ENCODE data around the gene OR4N2. TPM values are rescaled to one million over a fixed set of nuclear protein-coding genes. Genes with fewer than 3 reads are reported as not detected.
"Not testable (repeated sequence)": the region's sequence is repeated elsewhere in the genome, so short reads cannot be mapped to it uniquely, and the experiment has no call there.

Gene OR4N2
- total and polyA plus RNA-seq, 2 donors from 2014 or later = not detected

GRCh38 chr14:19838433-19838832, 34.9 kb downstream of the OR4N2 start:
- H3K27me3 ChIP-seq (ENCODE audit: control insufficient read depth, insufficient read depth, low read length) = no peaks in the 10 kb centered on the region
- DNase-seq = no peak
- H3K9me3 ChIP-seq (ENCODE audit: control insufficient read depth in 2 of 3, insufficient read depth in 1 of 3, low read length in 3 of 3) = peaks cover 0 to 13% (median 0%) of the 10 kb centered on the region in 3 donors
- H3K4me3 ChIP-seq (ENCODE audit: low read length in 3 of 3) = no peak overlapping the region
- H3K27ac ChIP-seq (ENCODE audit: low read depth in 2 of 2, low read length in 2 of 2) = no peak overlapping the region
- FAIRE-seq = peak; percentile 39
- H3K36me3 ChIP-seq (ENCODE audit: control insufficient read depth in 2 of 3, insufficient read depth in 3 of 3, low read length in 3 of 3) = no peaks in the 10 kb centered on the region
- no peaks in the 10 kb centered on the region for H3K4me1 ChIP-seq (ENCODE audit: control insufficient read depth in 2 of 3, insufficient read depth in 2 of 3, low read depth in 1 of 3, low read length in 3 of 3)
- intact Hi-C loops (cut with DNase I) = no loop called here
- no peak for TF ChIP-seq CTCF (IDR thresholded peaks at IDR 0.05; ENCODE audit: borderline replicate concordance, extremely low read depth, insufficient read depth)
- no peak overlapping the region for H3K9ac ChIP-seq (ENCODE audit: low read length in 3 of 3)

- no peak for TF ChIP-seq CTCF (IDR thresholded peaks at IDR 0.05; ENCODE audit: borderline replicate concordance, extremely low read depth, insufficient read depth)
- Histone ChIP-seq H3K27ac (ENCODE audit: low read depth in 2 of 2, low read length in 2 of 2) (no peak overlapping the region), H3K4me1 (ENCODE audit: control insufficient read depth in 2 of 3, insufficient read depth in 2 of 3, low read depth in 1 of 3, low read length in 3 of 3) (no peaks in the 10 kb centered on the region), H3K9me3 (ENCODE audit: control insufficient read depth in 2 of 3, insufficient read depth in 1 of 3, low read length in 3 of 3) (no peaks in the 10 kb centered on the region), H3K9ac (ENCODE audit: low read length in 3 of 3) (no peak overlapping the region), H3K36me3 (ENCODE audit: control insufficient read depth in 2 of 3, insufficient read depth in 3 of 3, low read length in 3 of 3) (no peaks in the 10 kb centered on the region), H3K27me3 (ENCODE audit: control insufficient read depth, insufficient read depth, low read length) (no peaks in the 10 kb centered on the region), H3K4me3 (ENCODE audit: low read length in 3 of 3) (no peak overlapping the region)
- FAIRE-seq (peak; percentile 33), DNase-seq (no peak)
- intact Hi-C loops (cut with DNase I) = no loop called here
Measured at GRCh38 chr14:19851365-19851764, 47.8 kb downstream of the OR4N2 start.

GRCh38 chr14:19866061-19866669, 62.6 kb downstream of the OR4N2 start:
- H3K27ac ChIP-seq (ENCODE audit: low read depth in 2 of 2, low read length in 2 of 2); H3K9me3 ChIP-seq (ENCODE audit: control insufficient read depth in 2 of 3, insufficient read depth in 1 of 3, low read length in 3 of 3); DNase-seq; H3K27me3 ChIP-seq (ENCODE audit: control insufficient read depth, insufficient read depth, low read length); H3K4me1 ChIP-seq (ENCODE audit: control insufficient read depth in 2 of 3, insufficient read depth in 2 of 3, low read depth in 1 of 3, low read length in 3 of 3); FAIRE-seq; H3K36me3 ChIP-seq (ENCODE audit: control insufficient read depth in 2 of 3, insufficient read depth in 3 of 3, low read length in 3 of 3); H3K4me3 ChIP-seq (ENCODE audit: low read length in 3 of 3); intact Hi-C loops (cut with DNase I); H3K9ac ChIP-seq (ENCODE audit: low read length in 3 of 3): not testable (repeated sequence)

GRCh38 chr14:19873178-19873577, 69.6 kb downstream of the OR4N2 start:
- FAIRE-seq = no peak
- no peak for TF ChIP-seq CTCF (IDR thresholded peaks at IDR 0.05; ENCODE audit: borderline replicate concordance, extremely low read depth, insufficient read depth)
- no peak overlapping the region for H3K9ac ChIP-seq (ENCODE audit: low read length in 3 of 3)
- peaks cover 0 to 5% (median 0%) of the 10 kb centered on the region in 3 donors for H3K9me3 ChIP-seq (ENCODE audit: control insufficient read depth in 2 of 3, insufficient read depth in 1 of 3, low read length in 3 of 3)
- H3K27ac ChIP-seq (ENCODE audit: low read depth in 2 of 2, low read length in 2 of 2) = no peak overlapping the region
- H3K4me1 ChIP-seq (ENCODE audit: control insufficient read depth in 2 of 3, insufficient read depth in 2 of 3, low read depth in 1 of 3, low read length in 3 of 3) = no peaks in the 10 kb centered on the region
- no peak for DNase-seq
- intact Hi-C loops (cut with DNase I) = no loop called here
- no peak overlapping the region for H3K4me3 ChIP-seq (ENCODE audit: low read length in 3 of 3)
- H3K27me3 ChIP-seq (ENCODE audit: control insufficient read depth, insufficient read depth, low read length) = no peaks in the 10 kb centered on the region
- no peaks in the 10 kb centered on the region for H3K36me3 ChIP-seq (ENCODE audit: control insufficient read depth in 2 of 3, insufficient read depth in 3 of 3, low read length in 3 of 3)
